Endothelial cell of umbilical vein (primary cell): ENCODE data around the gene PIP5K1A. TPM values are rescaled to one million over a fixed set of nuclear protein-coding genes. Genes with fewer than 3 reads are reported as not detected.

Source experiments
- BruUV-seq: library from RNA; stranded (reverse); fragments of 400-500 nt; replicated peaks from 2 replicates; lab custom pipeline; 2021; lab: Mats Ljungman, UMichigan
- CTCF ChIA-PET: fragments of 300-600, 350-600 bp; sonication (Branson Sonifier 250); formaldehyde crosslinking; loops from one replicate; lab custom pipeline; 2021; ENCODE audit warnings: antibody characterized with exemption, inconsistent platforms; lab: Charles Lee
- POLR2A ChIA-PET: fragments of 300-600, 350-600 bp; sonication (Branson Sonifier 250); formaldehyde crosslinking; loops from one replicate; lab custom pipeline; 2021; ENCODE audit warnings: antibody characterized with exemption, inconsistent platforms; lab: Charles Lee
- DNase-seq: peaks from one replicate; pipeline ENCODE4 v3.0.0-alpha.2; 2011; ENCODE audit warnings: low read depth, low spot score
- FAIRE-seq: peaks from 2 replicates; lab custom pipeline; 2011; peaks lifted over from hg19 to GRCh38; lab: Jason Lieb, UNC
- H2AFZ ChIP-seq: 2 replicates; pipeline ENCODE4 v1.6.0; 2012; ENCODE audit warnings: low read depth, low read length, control low read depth, inconsistent platforms
- H3K27ac ChIP-seq: 2 replicates; pipeline ENCODE4 v1.5.1; 2011; ENCODE audit warnings: low read depth, mild to moderate bottlenecking, control low read depth, low read length, moderate library complexity; ENCODE audit not compliant: insufficient read depth
- H3K27me3 ChIP-seq, 2 experiments: 2 replicates each; pipeline versions ENCODE4 v1.6.0 to v1.6.1; 2011; ENCODE audit warnings: low read length in 2 of 2, mixed read lengths in 1 of 2; ENCODE audit not compliant: control insufficient read depth in 2 of 2, insufficient read depth in 2 of 2
- H3K36me3 ChIP-seq, 2 experiments: 2 replicates in 1 of 2; 3 replicates in 1 of 2; pipeline ENCODE4 v1.5.1; 2011; ENCODE audit warnings: low read length in 2 of 2, mild to moderate bottlenecking in 1 of 2, moderate library complexity in 1 of 2; ENCODE audit not compliant: control insufficient read depth in 2 of 2, insufficient read depth in 2 of 2; ENCODE audit errors: extremely low read depth in 1 of 2
- H3K4me1 ChIP-seq: 3 replicates; pipeline ENCODE4 v1.5.1; 2011; ENCODE audit warnings: mild to moderate bottlenecking, low read length; ENCODE audit not compliant: control insufficient read depth, insufficient read depth; ENCODE audit errors: extremely low read depth
- H3K4me2 ChIP-seq: 2 replicates; pipeline ENCODE4 v1.6.1; 2011; ENCODE audit warnings: low read length, control low read depth, mixed read lengths; ENCODE audit not compliant: insufficient read depth
- H3K4me3 ChIP-seq, 3 experiments: fragments of 200-600 bp in 1 of 3; sonication (generic), shearing (Covaris generic) in 1 of 3; replicated peaks in 1 of 3; 2 replicates each; pipeline ENCODE4 v1.5.1; 2011 to 2016; ENCODE audit warnings: control low read depth in 3 of 3, low read length in 3 of 3, mild to moderate bottlenecking in 2 of 3, inconsistent platforms in 1 of 3, low read depth in 1 of 3, moderate library complexity in 1 of 3; ENCODE audit not compliant: insufficient read depth in 1 of 3
- H3K79me2 ChIP-seq: 2 replicates; pipeline ENCODE4 v1.6.0; 2012; ENCODE audit warnings: low read length, inconsistent platforms; ENCODE audit not compliant: control insufficient read depth, insufficient read depth
- H3K9ac ChIP-seq: replicated peaks from 2 replicates; pipeline ENCODE3; 2011; ENCODE audit warnings: low read length, control low read depth; ENCODE audit not compliant: insufficient read depth; ENCODE audit errors: extremely low read depth
- H3K9me1 ChIP-seq: replicated peaks from 3 replicates; pipeline ENCODE4 v1.6.0; 2011; ENCODE audit warnings: mild to moderate bottlenecking, low read length; ENCODE audit not compliant: control insufficient read depth, insufficient read depth; ENCODE audit errors: extremely low read depth
- H3K9me3 ChIP-seq: replicated peaks from 2 replicates; pipeline ENCODE4 v1.5.1; 2012; ENCODE audit warnings: low read length, inconsistent platforms; ENCODE audit not compliant: control insufficient read depth, insufficient read depth
- H4K20me1 ChIP-seq: replicated peaks from 2 replicates; pipeline ENCODE3; 2011; ENCODE audit warnings: mild to moderate bottlenecking, low read length; ENCODE audit not compliant: control insufficient read depth, insufficient read depth; ENCODE audit errors: extremely low read depth
- EZH2 ChIP-seq: IDR thresholded peaks from 2 replicates; pipeline ENCODE4 v1.6.1; 2012; ENCODE audit warnings: borderline replicate concordance, low read depth, mild to moderate bottlenecking, moderate library complexity, low read length, inconsistent platforms; ENCODE audit not compliant: severe bottlenecking
- FOS ChIP-seq: IDR thresholded peaks from 2 replicates; pipeline ENCODE4 v1.6.1; 2011; ENCODE audit warnings: mild to moderate bottlenecking, low read length, moderate library complexity, borderline replicate concordance; ENCODE audit not compliant: insufficient read depth
- GATA2 ChIP-seq: IDR thresholded peaks from 2 replicates; pipeline ENCODE4 v1.7.0; 2011; ENCODE audit warnings: low read depth, mild to moderate bottlenecking, moderate library complexity, mixed read lengths, low read length; ENCODE audit not compliant: insufficient read length, insufficient read depth
- JUN ChIP-seq: IDR thresholded peaks from 2 replicates; pipeline ENCODE4 v1.6.1; 2011; ENCODE audit warnings: borderline replicate concordance, low read depth; ENCODE audit not compliant: insufficient read length, insufficient read depth
- MAX ChIP-seq: IDR thresholded peaks from 2 replicates; pipeline ENCODE4 v1.6.1; 2011; ENCODE audit not compliant: insufficient read depth, insufficient read length
- MYC ChIP-seq: IDR thresholded peaks from one replicate; pipeline ENCODE4 v1.6.1; 2011; ENCODE audit warnings: mild to moderate bottlenecking, low read depth, low read length
- POLR2A ChIP-seq: IDR thresholded peaks from 2 replicates; pipeline ENCODE4 v1.6.1; 2012; ENCODE audit warnings: low read depth, mild to moderate bottlenecking, control low read depth, low read length
- POLR2AphosphoS5 ChIP-seq: IDR thresholded peaks from 2 replicates; pipeline ENCODE4 v1.6.1; 2012; ENCODE audit warnings: low read depth, mild to moderate bottlenecking, control low read depth, low read length, moderate library complexity; ENCODE audit not compliant: insufficient read depth
- dilution Hi-C: fragments of 300-500 bp; cut with MboI; formaldehyde crosslinking; loops from one replicate; pipeline ENCODE4 v1.15.0; 2019; ENCODE audit warnings: low sequenced_read_pairs; ENCODE audit not compliant: extremely low pct_ligation_motif_present
- intact Hi-C: fragments of 100-400 bp; cut with micrococcal nuclease; formaldehyde crosslinking; loops from one replicate; pipeline ENCODE4 v1.10.0; 2022
- polyA plus RNA-seq, 4 experiments: library from polyadenylated mRNA; depleted of rRNA in 3 of 4; stranded (reverse) in 3 of 4; unstranded in 1 of 4; fragments of >200 nt; gene quantifications; 2 replicates each; pipeline versions ENCODE4 v1.2.1 to v1.2.3, GENCODE V29; 2011 to 2012; ENCODE audit warnings: missing spikeins in 1 of 4
- total RNA-seq: library from RNA; stranded (reverse); gene quantifications from 2 replicates; pipeline ENCODE4 v1.2.3, GENCODE V29; 2021
- TF ChIP-seq, protein P1 (sequence below), 2 donors: IDR thresholded peaks; 1 replicate in 1 of 2; 2 replicates in 1 of 2; pipeline ENCODE4 v1.5.1; 2011; ENCODE audit warnings: low read length in 2 of 2, mild to moderate bottlenecking in 2 of 2, moderate library complexity in 2 of 2, control low read depth in 1 of 2, inconsistent platforms in 1 of 2, low read depth in 1 of 2; ENCODE audit not compliant: insufficient read depth in 1 of 2; ENCODE audit errors: extremely low read depth in 1 of 2

Gene PIP5K1A
- total and polyA plus RNA-seq, 2 donors (not counting 3 experiments of a cell fraction or from before 2014, with no cell fraction given), result 72.1 to 79.3 TPM

DNA sequence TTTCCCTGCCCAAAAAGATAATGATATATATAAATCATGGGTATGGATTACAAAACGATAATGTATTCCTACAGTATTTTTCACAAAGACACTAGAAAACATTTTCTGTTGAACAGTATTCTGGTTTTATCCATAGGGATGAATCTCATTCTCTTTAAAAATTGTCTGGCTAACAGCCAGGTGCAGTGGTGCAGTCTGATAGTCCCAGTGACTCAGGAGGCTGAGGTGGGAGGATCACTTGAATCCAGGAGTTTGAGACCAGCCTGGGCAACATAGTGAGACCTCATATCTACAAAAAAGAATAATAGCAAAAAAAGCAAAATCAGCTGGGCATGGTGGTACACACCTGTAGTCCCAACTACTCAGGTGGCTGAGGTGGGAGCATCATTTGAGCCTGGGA lies 23.3 kb downstream of the PIP5K1A start:
- Histone ChIP-seq H3K36me3 (peaks cover 2 to 8% of the 10 kb centered on the region in 2 experiments), H3K9me3 (no peaks in the 10 kb centered on the region), H3K79me2 (peaks cover 66% of the 10 kb centered on the region), H3K9me1 (no peaks in the 10 kb centered on the region), H4K20me1 (peaks cover 6% of the 10 kb centered on the region), H3K4me3 (no peak overlapping the region), H3K9ac (no peak overlapping the region), H3K4me1 (no peaks in the 10 kb centered on the region), H3K4me2 (no peak overlapping the region), H3K27ac (no peak overlapping the region), H3K27me3 (no peaks in the 10 kb centered on the region), H2AFZ (no peak overlapping the region)
- DNase-seq, result no peak
- intact Hi-C loops (no loop called here), dilution Hi-C loops (no loop called here)
- ChIA-PET POLR2A (no interaction called here), CTCF (no interaction called here)
- no peak for FAIRE-seq
- BruUV-seq, result no TSS peak
- TF ChIP-seq POLR2AphosphoS5 (no peak), MAX (no peak), JUN (no peak), EZH2 (no peak), GATA2 (no peak), POLR2A (no peak), MYC (no peak), FOS (no peak)
- TF ChIP-seq, protein P1, sequence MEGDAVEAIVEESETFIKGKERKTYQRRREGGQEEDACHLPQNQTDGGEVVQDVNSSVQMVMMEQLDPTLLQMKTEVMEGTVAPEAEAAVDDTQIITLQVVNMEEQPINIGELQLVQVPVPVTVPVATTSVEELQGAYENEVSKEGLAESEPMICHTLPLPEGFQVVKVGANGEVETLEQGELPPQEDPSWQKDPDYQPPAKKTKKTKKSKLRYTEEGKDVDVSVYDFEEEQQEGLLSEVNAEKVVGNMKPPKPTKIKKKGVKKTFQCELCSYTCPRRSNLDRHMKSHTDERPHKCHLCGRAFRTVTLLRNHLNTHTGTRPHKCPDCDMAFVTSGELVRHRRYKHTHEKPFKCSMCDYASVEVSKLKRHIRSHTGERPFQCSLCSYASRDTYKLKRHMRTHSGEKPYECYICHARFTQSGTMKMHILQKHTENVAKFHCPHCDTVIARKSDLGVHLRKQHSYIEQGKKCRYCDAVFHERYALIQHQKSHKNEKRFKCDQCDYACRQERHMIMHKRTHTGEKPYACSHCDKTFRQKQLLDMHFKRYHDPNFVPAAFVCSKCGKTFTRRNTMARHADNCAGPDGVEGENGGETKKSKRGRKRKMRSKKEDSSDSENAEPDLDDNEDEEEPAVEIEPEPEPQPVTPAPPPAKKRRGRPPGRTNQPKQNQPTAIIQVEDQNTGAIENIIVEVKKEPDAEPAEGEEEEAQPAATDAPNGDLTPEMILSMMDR (IDR thresholded peaks at IDR 0.05; ENCODE audit: extremely low read depth in 1 of 2, insufficient read depth in 1 of 2, low read depth in 1 of 2, low read length in 2 of 2), result no peak
